GM19099 (cell line): ENCODE results near the gene TMEM123.

ENCODE experiments used
- POLR2A ChIP-seq: IDR thresholded peaks from 3 replicates; pipeline ENCODE4 v1.6.1; 2011; ENCODE audit warnings: low read depth; ENCODE audit not compliant: insufficient read length; ENCODE audit errors: extremely low read depth

TMEM123 gene

DNA sequence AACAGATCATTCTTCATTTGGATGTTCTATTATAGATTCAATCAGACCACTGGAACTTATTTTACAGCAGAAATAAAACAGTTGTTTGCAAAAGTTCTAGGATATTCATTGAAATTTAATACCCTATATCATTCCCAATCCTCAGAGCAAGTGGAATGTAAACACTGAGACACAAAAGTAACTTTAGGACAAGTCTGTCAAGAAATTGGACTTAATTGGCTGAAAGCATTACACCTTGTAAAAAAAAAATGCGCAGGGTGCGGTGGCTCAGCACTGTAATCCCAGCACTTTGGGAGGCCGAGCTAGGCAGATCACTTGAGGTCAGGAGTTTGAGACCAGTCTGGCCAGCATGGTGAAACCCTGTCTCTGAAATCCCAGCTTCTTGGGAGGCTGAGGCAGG lies 29.9 kb upstream of the TMEM123 start:
- no peak for TF ChIP-seq POLR2A

DNA sequence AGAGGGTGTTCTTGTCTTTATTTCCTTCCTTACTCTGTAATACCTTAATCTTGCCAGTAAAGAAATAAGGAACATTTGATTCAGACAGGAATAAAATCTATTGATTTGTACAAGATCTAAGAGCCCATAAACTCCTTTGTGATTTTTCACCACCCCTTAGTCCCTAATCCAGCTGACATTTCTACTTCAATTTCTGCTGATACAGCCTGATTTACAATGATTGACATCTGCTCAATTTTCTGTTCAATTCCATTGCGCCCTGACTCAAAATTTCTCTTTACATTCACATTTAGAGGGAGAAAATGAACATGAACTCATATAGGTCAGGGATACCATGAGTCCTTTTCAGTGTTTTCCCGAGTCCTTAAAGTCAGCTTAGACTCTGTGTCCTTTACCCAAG lies 27.2 kb upstream of the TMEM123 start:
- no peak for TF ChIP-seq POLR2A

DNA sequence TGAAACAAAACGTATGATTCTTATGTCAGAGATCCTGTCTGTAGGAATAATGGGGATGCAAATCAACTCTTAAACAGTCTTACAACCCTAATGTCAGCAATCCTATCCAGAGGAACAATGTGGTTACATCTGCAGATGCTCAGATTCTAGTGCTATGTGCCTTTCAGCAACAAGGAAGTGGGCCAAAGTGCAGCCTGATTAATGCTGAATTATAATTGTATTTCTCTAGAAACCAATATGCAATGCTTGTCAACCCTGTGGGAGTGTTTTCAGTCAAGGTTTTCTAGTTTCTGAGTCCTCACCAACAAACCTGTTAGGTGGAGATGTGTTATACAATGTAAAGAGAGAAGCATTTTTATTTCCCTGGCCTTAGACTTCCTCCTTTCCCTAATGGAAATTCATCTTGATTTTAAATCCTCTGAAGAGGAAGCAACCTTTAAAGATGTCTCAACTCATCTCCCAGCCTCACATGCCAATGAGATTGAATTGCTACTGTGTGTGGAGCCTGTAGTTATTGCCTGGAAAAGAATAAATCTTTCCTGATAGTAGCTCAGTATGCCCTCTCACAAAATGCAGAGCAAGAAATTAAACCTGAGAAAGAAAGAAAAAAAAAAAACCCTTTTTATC lies 26.2 kb upstream of the TMEM123 start:
- TF ChIP-seq POLR2A = no peak

DNA sequence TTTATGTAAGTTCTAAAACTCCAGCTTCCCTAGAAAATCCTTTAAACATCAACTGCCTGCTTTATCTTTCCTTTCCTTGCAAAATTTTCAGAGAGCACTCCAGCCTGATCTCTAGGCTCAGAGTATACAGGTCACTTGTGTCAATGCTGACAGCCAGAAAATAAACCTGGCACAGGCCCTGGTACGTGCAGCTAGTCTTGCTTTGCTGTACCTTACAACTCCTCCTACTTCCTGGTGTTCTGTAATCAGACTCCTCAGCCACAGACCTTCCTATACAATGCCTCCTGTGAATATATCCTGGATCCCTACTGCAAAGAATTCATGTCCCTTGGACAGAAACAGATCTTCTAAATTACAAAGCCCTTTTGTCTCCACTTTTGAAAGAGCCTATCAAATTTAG lies 24.2 kb upstream of the TMEM123 start:
- no peak for TF ChIP-seq POLR2A

DNA sequence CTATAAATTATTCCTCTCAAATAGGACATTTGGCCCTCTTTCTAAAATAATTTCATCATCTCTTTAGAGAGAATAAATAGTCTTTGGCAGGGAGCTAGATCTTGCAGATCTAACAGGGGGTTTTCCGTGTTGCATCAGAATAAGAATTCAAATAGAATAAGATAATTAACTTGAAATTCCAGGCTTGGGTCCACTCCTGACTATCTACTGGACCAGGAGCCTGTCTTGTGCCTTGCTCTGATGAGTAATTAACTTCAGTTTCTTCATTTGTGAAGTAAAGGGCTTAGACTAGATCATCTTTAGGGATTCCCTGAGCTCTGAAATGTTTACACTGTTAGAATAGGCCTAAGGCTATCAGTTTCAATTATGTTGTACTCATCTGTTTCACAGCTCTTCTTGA lies 23.5 kb upstream of the TMEM123 start:
- no peak for TF ChIP-seq POLR2A

DNA sequence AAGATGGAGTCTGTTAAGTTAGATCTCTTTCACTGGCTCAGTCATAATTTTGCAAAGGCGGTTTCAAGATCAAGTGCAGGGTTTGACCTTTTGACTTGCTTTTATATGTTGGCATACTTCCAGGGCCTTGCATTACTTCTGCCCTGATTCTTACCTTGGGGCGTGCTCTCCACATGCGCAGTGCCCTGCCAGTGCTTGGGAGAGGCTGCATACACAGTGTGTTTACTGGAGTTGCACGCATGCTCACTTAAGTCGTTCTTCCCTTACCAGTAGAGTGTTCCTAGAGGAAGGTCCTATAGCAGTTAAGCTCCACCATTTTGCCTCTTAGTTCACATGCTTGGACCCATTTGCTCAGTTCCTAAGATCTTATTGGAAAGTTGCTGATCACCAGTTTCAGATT lies 21.0 kb upstream of the TMEM123 start:
- no peak for TF ChIP-seq POLR2A

DNA sequence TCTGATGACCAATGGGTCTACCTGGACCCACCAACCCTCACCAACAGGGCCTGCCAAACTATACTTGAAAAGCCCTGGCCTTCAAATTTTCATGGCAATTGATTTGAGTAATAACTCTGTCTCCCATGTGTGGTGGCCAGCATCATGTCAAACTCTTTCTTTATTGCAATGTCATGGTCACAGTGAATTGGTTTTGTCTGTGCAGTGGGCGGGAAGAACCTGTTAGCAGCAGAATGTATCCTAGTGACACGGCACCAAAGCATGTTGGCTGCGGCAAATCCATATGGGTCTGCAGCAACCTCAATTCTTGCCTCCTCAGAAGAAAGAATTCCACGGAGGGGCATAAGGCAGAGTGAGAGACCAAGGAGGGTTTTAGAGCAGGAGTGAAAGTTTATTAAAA lies 19.6 kb upstream of the TMEM123 start:
- no peak for TF ChIP-seq POLR2A

DNA sequence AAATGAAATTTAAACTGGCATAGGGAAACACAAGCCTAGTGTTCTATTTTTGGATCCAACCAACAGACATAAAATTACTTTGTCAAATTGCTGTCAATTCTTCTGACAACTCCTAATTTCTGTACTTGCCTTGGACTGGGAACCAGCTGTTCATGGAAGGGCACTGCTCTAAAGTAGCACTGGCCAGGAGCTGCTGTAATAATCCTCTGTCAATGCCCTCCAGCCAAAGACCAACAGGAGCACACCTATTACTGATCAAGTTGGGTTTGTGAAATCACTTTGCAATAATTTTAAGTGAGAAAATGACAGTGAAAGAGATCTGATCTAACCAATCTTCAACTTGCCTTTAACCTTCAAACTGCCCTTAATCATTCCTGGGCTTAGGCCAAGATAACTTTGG lies 18.9 kb upstream of the TMEM123 start:
- no peak for TF ChIP-seq POLR2A

DNA sequence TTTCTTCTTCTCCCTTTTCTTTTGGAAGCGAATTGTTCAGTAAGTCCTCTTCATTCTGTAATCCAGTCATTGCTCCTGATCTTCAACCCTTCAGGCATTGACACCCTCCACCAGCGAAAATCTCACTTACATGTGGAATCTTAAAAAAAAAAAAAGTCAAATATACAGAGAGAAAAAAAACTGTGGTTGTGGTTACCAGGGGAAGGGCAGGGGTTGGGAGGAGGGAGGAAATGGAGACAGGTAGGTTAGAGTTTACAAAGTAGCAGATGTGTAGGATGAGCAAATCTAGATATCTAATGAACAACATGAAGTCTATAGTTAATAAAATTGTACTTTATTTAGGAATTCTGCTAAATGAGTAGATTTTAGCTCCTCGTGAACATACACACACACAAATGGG lies 17.7 kb upstream of the TMEM123 start:
- TF ChIP-seq POLR2A = no peak

DNA sequence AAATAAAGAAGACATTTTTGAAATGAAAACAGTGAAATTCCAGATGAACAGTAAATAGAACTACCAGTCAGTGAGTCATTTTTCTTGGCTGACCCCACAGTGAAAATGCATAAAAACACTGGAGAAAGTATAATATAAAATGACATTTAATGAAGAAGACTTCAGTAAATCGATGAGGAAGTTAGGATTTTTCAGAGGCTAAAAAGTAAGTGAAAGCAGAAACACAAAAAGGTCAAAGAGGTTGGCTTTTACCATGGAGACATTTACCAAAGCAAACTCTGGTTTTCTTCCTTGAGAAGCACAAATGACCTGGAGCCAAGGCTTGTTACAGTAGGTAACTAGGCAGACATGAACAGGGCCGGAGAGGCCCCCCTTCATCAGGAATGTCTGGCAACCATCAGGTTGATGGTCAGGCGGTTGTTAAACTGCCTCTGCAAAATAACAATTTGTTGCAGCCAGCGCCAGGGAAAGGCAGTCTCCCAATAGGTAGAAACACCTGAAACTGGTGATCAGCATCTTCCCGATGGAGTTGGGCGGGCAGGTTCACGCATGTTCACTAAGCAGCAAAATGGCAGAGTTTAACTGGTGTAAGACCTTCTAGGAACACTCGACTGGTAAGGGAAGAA lies 16.7 kb upstream of the TMEM123 start:
- TF ChIP-seq POLR2A = no peak

DNA sequence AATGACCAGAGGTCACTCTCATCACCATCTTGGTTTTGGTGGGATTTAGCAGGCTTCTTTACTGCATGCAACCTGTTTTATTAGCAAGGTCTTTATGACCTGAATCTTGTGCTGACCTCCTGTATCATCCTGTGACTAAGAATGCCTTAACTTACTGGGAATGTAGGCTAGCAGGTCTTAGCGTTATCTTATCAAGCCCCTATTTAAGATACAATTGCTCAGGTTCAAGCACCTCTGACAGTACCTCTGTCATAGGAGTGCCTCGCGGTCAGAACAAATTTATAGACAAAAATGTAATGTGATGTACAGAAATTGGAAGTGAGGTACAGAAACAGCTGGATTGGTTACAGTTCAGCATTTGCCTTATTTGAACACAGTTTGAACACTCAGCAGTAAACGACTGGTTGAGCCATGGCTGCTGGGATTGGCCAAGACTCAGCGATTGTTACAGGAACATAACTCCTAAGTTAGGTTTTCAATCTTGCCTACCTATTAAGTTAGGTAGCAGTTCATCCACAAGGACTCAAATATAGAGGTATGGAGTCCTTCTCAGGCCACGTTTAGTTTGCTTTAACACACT lies 16.1 kb upstream of the TMEM123 start:
- TF ChIP-seq POLR2A = no peak

DNA sequence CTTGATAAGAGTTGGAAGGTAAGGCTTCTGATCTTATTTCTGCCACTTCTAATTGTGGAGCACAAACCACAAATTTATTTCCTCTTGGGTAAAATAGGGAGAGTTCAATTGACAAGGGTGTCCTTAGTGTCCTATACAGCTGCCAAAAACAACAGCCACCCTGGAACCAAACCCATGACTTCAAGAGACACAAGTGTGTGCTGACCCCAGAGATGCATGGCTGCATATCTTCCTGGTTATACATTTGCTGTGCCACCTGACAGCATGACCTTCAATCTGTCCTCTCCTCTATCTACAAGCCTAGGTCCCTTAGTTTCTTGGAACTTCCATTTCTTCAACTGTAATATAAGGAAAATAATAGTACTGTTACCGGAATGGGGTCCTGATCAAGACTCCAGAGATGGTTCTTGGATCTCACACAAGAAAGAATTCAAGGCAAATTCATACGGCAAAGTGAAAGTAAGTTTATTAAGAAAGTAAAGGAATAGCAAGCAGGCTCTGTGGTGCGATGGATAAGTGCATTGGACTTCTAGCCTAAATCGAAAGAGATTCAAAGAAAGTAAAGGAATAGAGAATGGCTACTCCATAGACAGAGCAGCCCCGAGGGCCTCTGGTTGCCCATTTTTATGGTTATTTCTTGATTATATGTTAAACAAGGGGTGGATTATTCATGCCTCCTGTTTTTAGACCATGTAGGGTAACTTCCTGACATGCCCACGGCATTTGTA lies 15.5 kb upstream of the TMEM123 start:
- no peak for TF ChIP-seq POLR2A

DNA sequence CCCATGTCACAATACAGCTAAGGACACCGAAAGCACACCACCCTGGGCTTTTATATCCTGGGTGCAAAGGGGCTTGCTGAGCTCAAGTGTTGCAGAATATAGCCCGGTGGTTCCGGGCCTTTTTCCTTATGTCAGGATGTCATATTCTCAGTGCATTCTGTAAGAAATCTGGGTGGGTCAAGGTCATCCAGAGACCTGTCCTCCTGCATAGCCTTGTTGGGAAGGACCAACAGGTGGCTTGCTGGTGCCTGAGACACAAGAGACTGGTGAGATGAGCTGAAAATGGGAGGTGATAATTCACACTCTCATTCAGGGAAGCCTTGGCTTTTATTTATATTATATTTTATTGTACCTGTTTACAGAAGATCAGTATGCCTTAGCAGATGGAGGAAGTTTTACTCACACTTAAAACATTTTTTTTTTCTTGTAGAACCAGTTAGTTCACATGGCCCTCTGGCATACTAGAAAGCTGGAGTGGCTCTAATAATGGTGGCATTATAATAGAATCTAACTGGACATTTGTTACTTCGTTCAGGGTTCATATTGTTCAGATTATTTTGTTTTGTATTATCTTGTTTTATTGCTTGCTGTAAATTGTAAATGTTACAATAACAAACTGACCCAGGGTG lies 14.6 kb upstream of the TMEM123 start:
- TF ChIP-seq POLR2A = no peak

DNA sequence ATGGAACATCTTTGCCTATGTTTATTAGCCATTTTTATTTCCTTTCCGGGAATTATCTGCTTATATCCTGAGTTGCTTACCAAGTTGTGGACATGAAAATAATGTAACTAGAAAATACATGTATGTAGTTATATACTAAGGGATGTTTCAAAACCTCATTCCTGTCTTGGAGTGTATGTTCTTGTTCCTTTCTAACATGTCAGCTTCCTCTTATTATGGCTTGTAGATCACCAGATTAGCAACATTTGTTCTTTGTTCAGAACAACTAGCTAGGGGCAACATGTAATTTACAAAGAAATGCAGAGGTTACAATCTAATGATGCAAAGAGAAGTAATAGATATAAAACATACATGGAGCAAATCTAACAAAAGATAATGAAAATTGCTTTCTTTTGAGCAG lies 13.1 kb upstream of the TMEM123 start:
- TF ChIP-seq POLR2A = no peak

DNA sequence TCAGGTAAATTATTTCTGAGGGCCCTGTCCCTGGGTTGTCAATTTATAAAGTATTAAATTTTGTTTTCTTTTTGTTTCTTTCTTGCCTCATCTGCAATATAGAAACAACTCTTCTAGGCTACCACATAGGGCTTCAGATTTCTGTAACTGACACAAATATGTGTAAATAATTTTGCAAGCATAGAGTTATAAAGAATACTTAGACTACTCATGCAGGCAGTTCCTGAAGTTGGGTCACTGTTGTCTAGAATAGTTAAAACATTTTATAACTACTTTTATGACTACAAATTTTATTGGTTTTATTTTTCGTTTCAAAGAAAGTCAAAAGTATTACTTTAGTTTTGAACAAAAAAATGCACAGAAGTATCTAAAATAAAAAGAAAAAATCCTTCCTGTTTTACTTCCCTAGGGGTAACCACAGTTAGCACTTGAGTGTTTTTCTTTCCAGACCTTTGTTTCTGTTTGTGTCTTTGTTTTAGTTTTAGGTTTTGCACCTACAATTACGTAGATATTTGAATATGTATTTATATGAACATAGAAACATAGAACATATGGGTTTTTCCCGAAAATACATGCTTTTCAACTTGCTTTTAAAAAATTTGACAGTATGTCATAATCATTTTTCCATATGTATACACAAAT lies 12.4 kb upstream of the TMEM123 start:
- TF ChIP-seq POLR2A = no peak
